ENCODE measurements around the gene HIVEP3. TPM values are rescaled to one million over a fixed set of nuclear protein-coding genes. Genes with fewer than 3 reads are reported as not detected.

HIVEP3 gene
- polyA plus RNA-seq, 1 donor (not counting 4 experiments of a cell fraction or from before 2014, with no cell fraction given) = 1.1 TPM

DNA sequence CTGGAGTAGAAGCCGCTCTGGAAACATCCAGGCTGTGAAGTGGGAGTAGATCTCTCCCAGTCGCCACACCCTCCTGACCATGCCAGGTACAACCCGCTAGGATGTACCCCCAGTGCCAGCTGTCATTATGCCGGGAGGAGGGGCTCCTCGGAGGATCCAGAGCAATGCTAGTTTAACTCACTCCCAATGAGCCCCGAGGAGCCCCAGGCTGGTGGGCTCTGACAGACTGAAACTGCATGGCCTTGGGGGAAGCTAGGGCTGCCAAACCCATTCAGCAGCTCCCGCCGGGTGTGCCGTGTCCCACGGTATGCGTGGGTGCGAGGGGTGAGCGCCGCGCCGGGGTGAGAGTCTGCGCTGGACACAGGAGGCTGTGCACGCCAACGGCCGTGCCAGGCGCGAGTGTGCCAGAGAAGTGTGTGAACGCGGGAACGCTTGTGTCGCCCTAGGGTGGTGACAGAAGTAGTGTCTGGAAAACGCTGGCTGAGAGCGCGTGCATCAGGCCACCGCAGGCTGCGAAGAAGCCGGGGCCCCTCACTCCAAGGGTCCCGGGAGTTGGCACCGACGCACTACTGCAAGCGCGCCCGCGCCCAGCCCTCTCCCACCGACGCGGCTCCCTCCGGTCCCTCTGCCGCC is 257.2 kb downstream of the HIVEP3 start:
- peak overlapping the region; percentile 38 for H3K9ac ChIP-seq (ENCODE audit: control insufficient read depth, extremely low read depth, insufficient read depth, low read length)
- H4K20me1 ChIP-seq (ENCODE audit: control insufficient read depth, extremely low read depth, insufficient read depth, low read length) = no peaks in the 10 kb centered on the region
- no peaks in the 10 kb centered on the region for H3K9me3 ChIP-seq (ENCODE audit: control insufficient read depth, low read depth, low read length)
- TF ChIP-seq CTCF (optimal IDR thresholded peaks at IDR 0.05 in 1 of 3, IDR thresholded peaks at IDR 0.05 in 1 of 3, conservative IDR thresholded peaks at IDR 0.05 in 1 of 3; ENCODE audit: extremely low read depth in 1 of 3, insufficient read depth in 2 of 3, low read length in 3 of 3) = no peak
- no peak for TF ChIP-seq EZH2 (IDR thresholded peaks at IDR 0.05; ENCODE audit: low read length)
- H3K79me2 ChIP-seq (ENCODE audit: control insufficient read depth, insufficient read depth, low read length) = no peaks in the 10 kb centered on the region
- H3K4me1 ChIP-seq (ENCODE audit: control insufficient read depth, extremely low read depth, insufficient read depth, low read length) = peaks cover 28% of the 10 kb centered on the region
- H3K9me1 ChIP-seq (ENCODE audit: control insufficient read depth, extremely low read depth, insufficient read depth, low read length) = peaks cover 4% of the 10 kb centered on the region
- no peaks in the 10 kb centered on the region for H3K36me3 ChIP-seq (ENCODE audit: control insufficient read depth in 2 of 2, extremely low read depth in 1 of 2, insufficient read depth in 2 of 2, low read length in 2 of 2)
- H3K27ac ChIP-seq (ENCODE audit: control insufficient read depth, insufficient read depth, low read length) = no peak overlapping the region
- peak overlapping the region; percentile 58 for H2AFZ ChIP-seq (ENCODE audit: control insufficient read depth, low read length)
- H3K4me2 ChIP-seq (ENCODE audit: control insufficient read depth, extremely low read depth, insufficient read depth, low read depth, low read length) = peak overlapping the region; percentile 84
- DNase-seq (ENCODE audit: low read depth, low spot score) (no peak), FAIRE-seq (no peak)
- dilution Hi-C loops (cut with MboI; ENCODE audit: extremely low pct_ligation_motif_present, low sequenced_read_pairs) = no loop called here
- peak overlapping the region; percentile 38 to 69 (median 62) for H3K4me3 ChIP-seq (ENCODE audit: control insufficient read depth in 2 of 3, extremely low read depth in 1 of 3, insufficient read depth in 2 of 3, low read depth in 1 of 3, low read length in 3 of 3)
- H3K27me3 ChIP-seq (ENCODE audit: control insufficient read depth, extremely low read depth, insufficient read depth, low read length) = peaks cover 5% of the 10 kb centered on the region

- no peak overlapping the region for H3K9ac ChIP-seq (ENCODE audit: control insufficient read depth, extremely low read depth, insufficient read depth, low read length)
- no peaks in the 10 kb centered on the region for H4K20me1 ChIP-seq (ENCODE audit: control insufficient read depth, extremely low read depth, insufficient read depth, low read length)
- H3K9me3 ChIP-seq (ENCODE audit: control insufficient read depth, low read depth, low read length) = no peaks in the 10 kb centered on the region
- no peak overlapping the region for H2AFZ ChIP-seq (ENCODE audit: control insufficient read depth, low read length)
- TF ChIP-seq CTCF (optimal IDR thresholded peaks at IDR 0.05 in 1 of 3, IDR thresholded peaks at IDR 0.05 in 1 of 3, conservative IDR thresholded peaks at IDR 0.05 in 1 of 3; ENCODE audit: extremely low read depth in 1 of 3, insufficient read depth in 2 of 3, low read length in 3 of 3) = no peak
- no peak for TF ChIP-seq EZH2 (IDR thresholded peaks at IDR 0.05; ENCODE audit: low read length)
- H3K27me3 ChIP-seq (ENCODE audit: control insufficient read depth, extremely low read depth, insufficient read depth, low read length) = peaks cover 5% of the 10 kb centered on the region
- peak overlapping the region; percentile 84 for H3K4me2 ChIP-seq (ENCODE audit: control insufficient read depth, extremely low read depth, insufficient read depth, low read depth, low read length)
- DNase-seq (ENCODE audit: low read depth, low spot score) = no peak
- no peak for FAIRE-seq
- peaks cover 20% of the 10 kb centered on the region for H3K4me1 ChIP-seq (ENCODE audit: control insufficient read depth, extremely low read depth, insufficient read depth, low read length)
- H3K9me1 ChIP-seq (ENCODE audit: control insufficient read depth, extremely low read depth, insufficient read depth, low read length) = peaks cover 4% of the 10 kb centered on the region
- H3K36me3 ChIP-seq (ENCODE audit: control insufficient read depth in 2 of 2, extremely low read depth in 1 of 2, insufficient read depth in 2 of 2, low read length in 2 of 2) = no peaks in the 10 kb centered on the region
- no peaks in the 10 kb centered on the region for H3K79me2 ChIP-seq (ENCODE audit: control insufficient read depth, insufficient read depth, low read length)
- peak overlapping the region in 1 of 3 experiments; percentile 69 for H3K4me3 ChIP-seq (ENCODE audit: control insufficient read depth in 2 of 3, extremely low read depth in 1 of 3, insufficient read depth in 2 of 3, low read depth in 1 of 3, low read length in 3 of 3)
- dilution Hi-C loops (cut with MboI; ENCODE audit: extremely low pct_ligation_motif_present, low sequenced_read_pairs) = no loop called here
- H3K27ac ChIP-seq (ENCODE audit: control insufficient read depth, insufficient read depth, low read length) = no peak overlapping the region
Measured at GRCh38 chr1:41660570-41661427, 257.9 kb downstream of the HIVEP3 start.

Data from keratinocyte (primary cell).